ENCODE data around the gene TESK2. TPM values are rescaled to one million over a fixed set of nuclear protein-coding genes. Genes with fewer than 3 reads are reported as not detected.

Gene TESK2
- polyA plus RNA-seq, 3 donors, result 3.9 to 13.1 (median 4.1) TPM

- Histone ChIP-seq H3K36me3 (replicated peaks in 1 of 2; ENCODE audit: control insufficient read depth in 1 of 2, insufficient read depth in 2 of 2, low read length in 2 of 2) (peaks cover 33 to 47% of the 10 kb centered on the region in 2 donors), H4K20me1 (ENCODE audit: insufficient read depth, low read length) (peaks cover 1% of the 10 kb centered on the region), H3K4me1 (ENCODE audit: control insufficient read depth in 1 of 2, insufficient read depth in 2 of 2, low read length in 2 of 2) (peaks cover 0 to under 1% of the 10 kb centered on the region in 2 donors), H3K4me2 (replicated peaks; ENCODE audit: extremely low read depth, low read length, poor library complexity, severe bottlenecking) (no peak overlapping the region), H3K79me2 (ENCODE audit: insufficient read depth, low read length) (peaks cover 3% of the 10 kb centered on the region), H3K27ac (ENCODE audit: low read depth in 1 of 2, low read length in 2 of 2) (no peak overlapping the region), H3K9me3 (replicated peaks in 1 of 2; ENCODE audit: control insufficient read depth in 1 of 2, insufficient read depth in 1 of 2, low read length in 2 of 2) (no peaks in the 10 kb centered on the region), H3K27me3 (ENCODE audit: control insufficient read depth in 2 of 2, insufficient read depth in 2 of 2, low read length in 2 of 2) (no peaks in the 10 kb centered on the region), H2AFZ (ENCODE audit: insufficient read depth, low read depth, low read length, poor library complexity, severe bottlenecking) (no peak overlapping the region), H3K4me3 (replicated peaks in 1 of 3; ENCODE audit: low read depth in 2 of 3, low read length in 3 of 3) (no peak overlapping the region), H3K9ac (ENCODE audit: insufficient read depth, low read length, poor library complexity, severe bottlenecking) (no peak overlapping the region)
- Mint-ChIP-seq H3K27ac (peak overlapping the region in 1 of 7 donors; percentile 30), H3K4me3 (no peak overlapping the region), H3K27me3 (ENCODE audit: low read depth in 3 of 3) (peaks cover 0 to 1% (median 0%) of the 10 kb centered on the region in 3 donors), H3K4me1 (peaks cover under 1% of the 10 kb centered on the region), H3K36me3 (peaks cover 40 to 48% of the 10 kb centered on the region in 2 donors), H3K9me3 (no peaks in the 10 kb centered on the region)
- DNase-seq, result no peak
- no peak for TF ChIP-seq CTCF (IDR thresholded peaks at IDR 0.05)
- no CpG with 5 or more reads among the region's 2 CpGs for WGBS (ENCODE audit: insufficient coverage)
- intact Hi-C loops (cut with micrococcal nuclease), result loop anchor here in 1 of 2 donors (10.0 kb wide), 1 partner anchor 227 kb away; no protein-coding TSS in a partner anchor
These were observed 142.9 kb downstream of the TESK2 start for GRCh38 chr1:45348020-45348419.

- H3K4me3 ChIP-seq (replicated peaks in 1 of 3; ENCODE audit: low read depth in 2 of 3, low read length in 3 of 3), result no peak overlapping the region
- intact Hi-C loops (cut with micrococcal nuclease), result loop anchor here in 1 of 2 donors (10.0 kb wide), 1 partner anchor 228 kb away; no protein-coding TSS in a partner anchor
- Mint-ChIP-seq H3K9me3 (no peaks in the 10 kb centered on the region), H3K27ac (peak overlapping the region in 2 of 7 donors; percentile 6 to 52), H3K36me3 (peaks cover 52 to 61% of the 10 kb centered on the region in 2 donors), H3K4me1 (peaks cover 16% of the 10 kb centered on the region), H3K27me3 (ENCODE audit: low read depth in 3 of 3) (peaks cover 0 to 1% (median 0%) of the 10 kb centered on the region in 3 donors), H3K4me3 (no peak overlapping the region)
- DNase-seq, result no peak
- H3K79me2 ChIP-seq (ENCODE audit: insufficient read depth, low read length), result peaks cover 18% of the 10 kb centered on the region
- H2AFZ ChIP-seq (ENCODE audit: insufficient read depth, low read depth, low read length, poor library complexity, severe bottlenecking), result no peak overlapping the region
- H3K9ac ChIP-seq (ENCODE audit: insufficient read depth, low read length, poor library complexity, severe bottlenecking), result no peak overlapping the region
- peaks cover 44 to 62% of the 10 kb centered on the region in 2 donors for H3K36me3 ChIP-seq (replicated peaks in 1 of 2; ENCODE audit: control insufficient read depth in 1 of 2, insufficient read depth in 2 of 2, low read length in 2 of 2)
- H4K20me1 ChIP-seq (ENCODE audit: insufficient read depth, low read length), result peaks cover 5% of the 10 kb centered on the region
- WGBS (ENCODE audit: insufficient coverage), result no CpG with 5 or more reads among the region's 2 CpGs
- no peak for TF ChIP-seq CTCF (IDR thresholded peaks at IDR 0.05)
- no peak overlapping the region for H3K4me2 ChIP-seq (replicated peaks; ENCODE audit: extremely low read depth, low read length, poor library complexity, severe bottlenecking)
- H3K27me3 ChIP-seq (ENCODE audit: control insufficient read depth in 2 of 2, insufficient read depth in 2 of 2, low read length in 2 of 2), result no peaks in the 10 kb centered on the region
- no peak overlapping the region for H3K27ac ChIP-seq (ENCODE audit: low read depth in 1 of 2, low read length in 2 of 2)
- H3K9me3 ChIP-seq (replicated peaks in 1 of 2; ENCODE audit: control insufficient read depth in 1 of 2, insufficient read depth in 1 of 2, low read length in 2 of 2), result no peaks in the 10 kb centered on the region
- peaks cover 14 to 16% of the 10 kb centered on the region in 2 donors for H3K4me1 ChIP-seq (ENCODE audit: control insufficient read depth in 1 of 2, insufficient read depth in 2 of 2, low read length in 2 of 2)
These were observed 144.5 kb downstream of the TESK2 start for GRCh38 chr1:45346473-45346872.

All from CD14-positive monocyte (primary cell).